Suprapubic skin (tissue), 4 donors: ENCODE data around the gene CBLB.

Experiments
- CTCF ChIP-seq, 2 donors: fragments of 200-600 bp in 1 of 2; fragments of 450-650 bp in 1 of 2; sonication (generic) in 1 of 2; IDR thresholded peaks; one replicate each; pipeline ENCODE4 v1.5.1; 2016 to 2019; ENCODE audit warnings: antibody characterized with exemption in 2 of 2, mild to moderate bottlenecking in 1 of 2, moderate library complexity in 1 of 2
- EP300 ChIP-seq: sonication (generic); formaldehyde crosslinking; IDR thresholded peaks from one replicate; pipeline ENCODE4 v1.6.1; 2017; ENCODE audit warnings: antibody characterized with exemption
- POLR2A ChIP-seq, 2 donors: fragments of 450-650 bp; IDR thresholded peaks; one replicate each; pipeline ENCODE4 v1.6.1; 2017; ENCODE audit warnings: antibody characterized with exemption in 2 of 2, mild to moderate bottlenecking in 2 of 2, moderate library complexity in 2 of 2
- POLR2AphosphoS5 ChIP-seq, 3 donors: sonication (generic); formaldehyde crosslinking; IDR thresholded peaks; one replicate each; pipeline ENCODE4 v1.6.1; 2017; ENCODE audit warnings: antibody characterized with exemption in 3 of 3

- TF ChIP-seq CTCF (IDR thresholded peaks at IDR 0.05) (no peak), POLR2A (IDR thresholded peaks at IDR 0.05) (no peak), EP300 (no peak), POLR2AphosphoS5 (IDR thresholded peaks at IDR 0.05) (no peak)
These were observed 104.2 kb downstream of the CBLB start for GRCh38 chr3:105764378-105765307.
